ENCODE results near the gene JPH2. TPM values are rescaled to one million over a fixed set of nuclear protein-coding genes. Genes with fewer than 3 reads are reported as not detected.

Gene JPH2
- total and polyA plus RNA-seq, 10 of the 15 experiments (the other 5 are each of a cell fraction or from before 2014, with no cell fraction given): 0.16 TPM; not detected in 9

DNA sequence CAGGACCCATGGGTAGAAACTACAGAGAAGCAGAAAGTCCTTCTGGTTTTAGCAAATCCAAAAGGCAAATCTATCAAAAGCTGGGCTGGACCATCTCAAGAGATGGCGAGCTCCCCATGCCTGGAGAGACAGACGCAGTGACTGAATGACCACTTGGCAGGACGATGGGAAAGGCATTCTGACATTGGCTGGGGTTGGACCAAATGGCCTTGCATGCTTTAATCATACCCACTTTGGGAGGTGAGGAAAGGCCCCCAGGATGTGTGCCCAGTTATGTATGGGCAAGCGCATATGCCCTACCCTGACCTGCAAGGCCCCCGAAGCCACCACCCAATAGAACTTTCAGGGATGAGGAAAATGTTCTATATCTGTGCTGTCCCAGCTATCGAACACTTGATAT, 45.1 kb downstream of the JPH2 start:
- Histone ChIP-seq H3K27me3 (replicated peaks in 1 of 2; ENCODE audit: control insufficient read depth in 2 of 2, insufficient read depth in 2 of 2, low read length in 1 of 2) (peaks cover 1 to 6% of the 10 kb centered on the region in 2 experiments; a peak in 3 of 4 replicates), H4K20me1 (ENCODE audit: control insufficient read depth, insufficient read depth) (no peaks in the 10 kb centered on the region), H3K27ac (ENCODE audit: control insufficient read depth, insufficient read depth) (no peak overlapping the region), H3K4me3 (no peak overlapping the region), H2AFZ (ENCODE audit: control insufficient read depth, low read depth, low read length) (no peak overlapping the region), H3K36me3 (ENCODE audit: control insufficient read depth in 2 of 2, insufficient read depth in 2 of 2, low read length in 1 of 2) (no peaks in the 10 kb centered on the region), H3K9me3 (replicated peaks; ENCODE audit: control insufficient read depth, insufficient read depth, low read length) (no peaks in the 10 kb centered on the region), H3K9ac (ENCODE audit: control insufficient read depth, insufficient read depth, low read length) (no peak overlapping the region), H3K4me2 (ENCODE audit: control insufficient read depth, insufficient read depth) (no peak overlapping the region), H3K79me2 (ENCODE audit: control insufficient read depth, insufficient read depth, low read length) (no peaks in the 10 kb centered on the region), H3K4me1 (ENCODE audit: control insufficient read depth, insufficient read depth, low read length) (no peaks in the 10 kb centered on the region)
- TF ChIP-seq RAD51 (IDR thresholded peaks at IDR 0.05) (no peak), ZNF217 (IDR thresholded peaks at IDR 0.05) (no peak), SIN3A (IDR thresholded peaks at IDR 0.05; ENCODE audit: low read depth, low read length) (no peak), MEF2B (IDR thresholded peaks at IDR 0.05; ENCODE audit: partially characterized antibody, poor library complexity, severe bottlenecking) (no peak), HDGF (IDR thresholded peaks at IDR 0.05) (no peak), CHD4 (IDR thresholded peaks at IDR 0.05) (no peak), SPI1 (IDR thresholded peaks at IDR 0.05; ENCODE audit: borderline replicate concordance, insufficient read depth, low read depth, low read length) (no peak), NKRF (conservative IDR thresholded peaks at IDR 0.05) (no peak), RCOR1 (conservative IDR thresholded peaks at IDR 0.05; ENCODE audit: low read depth, low read length) (no peak)
- TF ChIP-seq, protein P1, sequence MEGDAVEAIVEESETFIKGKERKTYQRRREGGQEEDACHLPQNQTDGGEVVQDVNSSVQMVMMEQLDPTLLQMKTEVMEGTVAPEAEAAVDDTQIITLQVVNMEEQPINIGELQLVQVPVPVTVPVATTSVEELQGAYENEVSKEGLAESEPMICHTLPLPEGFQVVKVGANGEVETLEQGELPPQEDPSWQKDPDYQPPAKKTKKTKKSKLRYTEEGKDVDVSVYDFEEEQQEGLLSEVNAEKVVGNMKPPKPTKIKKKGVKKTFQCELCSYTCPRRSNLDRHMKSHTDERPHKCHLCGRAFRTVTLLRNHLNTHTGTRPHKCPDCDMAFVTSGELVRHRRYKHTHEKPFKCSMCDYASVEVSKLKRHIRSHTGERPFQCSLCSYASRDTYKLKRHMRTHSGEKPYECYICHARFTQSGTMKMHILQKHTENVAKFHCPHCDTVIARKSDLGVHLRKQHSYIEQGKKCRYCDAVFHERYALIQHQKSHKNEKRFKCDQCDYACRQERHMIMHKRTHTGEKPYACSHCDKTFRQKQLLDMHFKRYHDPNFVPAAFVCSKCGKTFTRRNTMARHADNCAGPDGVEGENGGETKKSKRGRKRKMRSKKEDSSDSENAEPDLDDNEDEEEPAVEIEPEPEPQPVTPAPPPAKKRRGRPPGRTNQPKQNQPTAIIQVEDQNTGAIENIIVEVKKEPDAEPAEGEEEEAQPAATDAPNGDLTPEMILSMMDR (IDR thresholded peaks at IDR 0.05 in 2 of 3, conservative IDR thresholded peaks at IDR 0.05 in 1 of 3; ENCODE audit: control insufficient read depth in 2 of 3, extremely low read depth in 1 of 3, insufficient read depth in 1 of 3, low read depth in 3 of 3, low read length in 3 of 3): no peak
- CTCF ChIA-PET: interaction anchor here (1.4 kb wide), 1 partner anchor 25 kb away, joined by 3 read pairs; no protein-coding TSS in a partner anchor
- WGBS (ENCODE audit: insufficient coverage, insufficient replicate concordance, low lambda C conversion rate, missing lambda C conversion rate): 44% methylated on average over 6 of the region's 6 CpGs
- POLR2A ChIA-PET: no interaction called here
- DNase-seq (ENCODE audit: low read depth, low spot score) (no peak), FAIRE-seq (no peak), ATAC-seq (no peak)
- in situ Hi-C loops (cut with MboI) (no loop called here), intact Hi-C loops (cut with micrococcal nuclease; ENCODE audit: unreplicated experiment) (no loop called here)
- no TSS peak for BruUV-seq (replicated peaks)
- SMC1A ChIA-PET (ENCODE audit: uncharacterized antibody, unreplicated experiment): no interaction called here
- RAD21 ChIA-PET (ENCODE audit: unreplicated experiment): no interaction called here

Measured in GM12878 (cell line).